ENCODE data around the gene MGAT4C.
"Not testable (repeated sequence)": the region's sequence is repeated elsewhere in the genome, so short reads cannot be mapped to it uniquely, and the experiment has no call there.

MGAT4C gene

DNA sequence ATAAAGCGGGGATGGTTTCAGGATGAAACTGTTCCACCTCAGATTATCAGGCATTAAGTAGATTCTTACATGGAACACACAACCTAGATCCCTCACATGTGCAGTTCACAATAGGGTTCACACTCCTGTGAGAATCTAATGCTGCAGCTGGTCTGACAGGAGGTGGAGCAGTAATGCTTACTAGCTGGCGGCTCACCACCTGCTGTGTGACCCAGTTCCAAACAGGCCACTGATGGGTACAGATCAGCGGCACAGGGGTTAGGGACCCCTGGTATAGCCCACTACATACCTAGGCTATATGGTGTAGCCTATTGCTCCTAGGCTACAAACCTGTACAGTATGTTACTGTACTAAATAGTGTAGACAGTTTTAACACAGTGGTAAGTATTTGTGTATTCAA, 129.3 kb downstream of the MGAT4C start:
- H3K27me3 Mint-ChIP-seq; H3K27ac Mint-ChIP-seq; H3K9me3 Mint-ChIP-seq; H3K4me1 Mint-ChIP-seq (ENCODE audit: low read depth); H3K4me3 Mint-ChIP-seq; H3K36me3 Mint-ChIP-seq (ENCODE audit: low read depth): not testable (repeated sequence)

DNA sequence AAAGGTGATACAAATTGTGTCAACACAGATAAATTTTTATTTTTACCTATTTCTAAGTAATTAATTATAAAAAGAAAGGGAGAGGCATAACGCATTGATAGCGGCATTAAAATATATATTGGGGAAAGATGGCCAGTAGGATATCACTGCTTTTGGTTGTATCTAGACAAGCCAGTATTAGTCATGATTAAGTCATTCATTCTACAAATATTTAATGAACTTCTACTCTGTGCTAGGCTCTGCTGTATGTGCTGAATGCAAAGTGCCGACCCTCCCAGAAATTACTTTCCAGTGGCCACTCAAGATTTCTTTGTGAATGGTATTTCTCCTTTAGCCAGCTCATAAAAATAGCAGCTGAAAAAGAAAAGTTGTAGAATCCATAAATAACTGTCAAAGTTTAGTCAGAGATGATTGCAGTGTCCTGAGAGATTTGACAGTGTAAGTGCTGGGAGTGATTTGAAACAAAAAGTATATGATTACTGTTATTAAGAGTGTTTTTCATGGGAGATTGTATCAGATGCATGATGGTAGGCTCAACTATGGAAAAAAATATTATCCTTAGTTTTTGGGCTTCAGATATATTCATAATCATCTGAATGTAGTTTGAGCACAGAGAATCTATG, 133.2 kb downstream of the MGAT4C start:
- Mint-ChIP-seq H3K4me3 (no peak overlapping the region), H3K9me3 (no peaks in the 10 kb centered on the region)

DNA sequence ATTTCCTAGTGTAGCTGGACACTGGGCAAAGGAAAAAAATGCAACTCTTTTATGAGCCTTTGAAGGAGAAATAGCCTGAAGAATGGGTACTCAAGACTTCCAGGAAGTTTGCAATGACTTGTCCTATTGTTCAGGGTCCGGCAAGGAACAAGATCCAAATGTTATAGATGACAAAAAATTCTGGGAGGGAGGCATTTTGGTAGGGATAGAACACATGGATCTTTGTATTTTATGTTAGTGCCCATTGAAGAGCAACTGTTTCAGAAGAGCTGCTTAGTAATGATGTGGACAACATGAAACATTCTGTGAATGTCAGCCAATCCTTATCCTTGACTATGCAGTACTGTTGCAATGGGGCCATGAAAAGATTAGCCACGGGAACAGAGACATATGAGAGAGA, 138.0 kb downstream of the MGAT4C start:
- no peaks in the 10 kb centered on the region for H3K36me3 Mint-ChIP-seq (ENCODE audit: low read depth)
- H3K4me1 Mint-ChIP-seq (ENCODE audit: low read depth): no peaks in the 10 kb centered on the region
- H3K27me3 Mint-ChIP-seq: no peaks in the 10 kb centered on the region
- no peak overlapping the region for H3K27ac Mint-ChIP-seq
- peaks cover 8% of the 10 kb centered on the region for H3K9me3 Mint-ChIP-seq
- no peak overlapping the region for H3K4me3 Mint-ChIP-seq

More for the DNA sequence above, 133.2 kb downstream of the MGAT4C start:
- H3K27me3 Mint-ChIP-seq: no peaks in the 10 kb centered on the region
- no peaks in the 10 kb centered on the region for H3K4me1 Mint-ChIP-seq (ENCODE audit: low read depth)
- no peaks in the 10 kb centered on the region for H3K36me3 Mint-ChIP-seq (ENCODE audit: low read depth)
- H3K27ac Mint-ChIP-seq: no peak overlapping the region

DNA sequence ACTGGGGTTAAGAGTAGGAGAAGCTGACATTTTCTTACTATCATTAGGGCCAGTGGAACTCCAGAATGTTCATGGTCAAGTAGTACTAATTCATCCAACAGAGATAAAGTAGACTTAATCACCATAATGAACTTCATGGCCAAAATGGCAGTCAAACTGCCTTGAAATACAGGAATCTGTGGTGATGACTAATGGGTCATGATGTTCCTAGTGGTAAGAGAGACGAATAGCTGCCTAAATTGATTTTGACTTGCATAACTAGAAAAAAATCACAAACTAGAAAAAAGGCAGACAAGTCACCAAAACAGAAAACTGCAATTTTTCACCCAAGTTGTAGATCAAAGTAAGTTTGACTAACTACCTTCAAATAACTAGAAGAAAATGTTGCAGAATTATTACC, 138.5 kb downstream of the MGAT4C start:
- Mint-ChIP-seq H3K9me3 (peaks cover 9% of the 10 kb centered on the region), H3K27ac (no peak overlapping the region), H3K4me1 (ENCODE audit: low read depth) (no peaks in the 10 kb centered on the region), H3K27me3 (no peaks in the 10 kb centered on the region), H3K36me3 (ENCODE audit: low read depth) (no peaks in the 10 kb centered on the region), H3K4me3 (no peak overlapping the region)

DNA sequence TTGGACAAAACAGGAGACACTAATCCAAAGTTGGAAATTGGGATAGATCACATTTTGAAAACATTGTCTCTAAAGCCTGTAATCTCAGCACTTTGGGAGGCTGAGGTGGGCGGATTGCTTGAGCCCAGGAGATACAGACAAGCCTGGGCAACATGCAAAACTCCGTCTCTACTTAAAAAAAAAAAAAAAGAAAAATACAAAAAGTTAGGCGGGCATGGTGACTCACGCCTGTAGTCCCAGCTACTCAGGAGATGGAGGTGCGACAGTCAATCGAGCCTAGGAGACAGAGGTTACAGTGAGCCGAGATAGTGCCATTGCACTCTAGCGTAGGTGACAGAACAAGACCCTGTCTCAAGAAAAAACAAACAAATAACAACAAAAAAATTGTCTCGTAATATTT, 152.1 kb downstream of the MGAT4C start:
- Mint-ChIP-seq H3K9me3 (no peaks in the 10 kb centered on the region), H3K27me3 (no peaks in the 10 kb centered on the region), H3K4me3 (no peak overlapping the region), H3K27ac (no peak overlapping the region), H3K36me3 (ENCODE audit: low read depth) (no peaks in the 10 kb centered on the region), H3K4me1 (ENCODE audit: low read depth) (no peaks in the 10 kb centered on the region)

DNA sequence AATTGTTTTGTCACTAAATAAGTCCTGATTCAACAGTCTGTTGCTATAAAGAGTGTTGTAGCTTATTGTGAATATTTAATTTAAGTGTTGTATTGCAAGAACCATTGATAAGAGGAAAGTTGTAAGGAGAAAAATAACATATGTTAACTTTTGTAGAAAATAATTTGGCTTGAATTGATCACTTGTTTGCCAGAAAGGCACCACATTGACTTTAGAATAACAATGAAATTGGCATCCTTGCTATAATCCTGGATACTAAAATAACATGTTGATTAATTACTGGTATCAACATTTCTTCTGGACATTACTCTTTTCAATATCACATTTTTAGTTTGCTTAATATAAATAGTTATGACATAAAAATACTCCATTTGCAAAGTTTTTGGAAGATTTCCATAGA, 159.0 kb downstream of the MGAT4C start:
- Mint-ChIP-seq H3K27me3 (no peaks in the 10 kb centered on the region), H3K36me3 (ENCODE audit: low read depth) (no peaks in the 10 kb centered on the region), H3K4me1 (ENCODE audit: low read depth) (no peaks in the 10 kb centered on the region), H3K9me3 (peaks cover 4% of the 10 kb centered on the region), H3K4me3 (no peak overlapping the region), H3K27ac (no peak overlapping the region)

DNA sequence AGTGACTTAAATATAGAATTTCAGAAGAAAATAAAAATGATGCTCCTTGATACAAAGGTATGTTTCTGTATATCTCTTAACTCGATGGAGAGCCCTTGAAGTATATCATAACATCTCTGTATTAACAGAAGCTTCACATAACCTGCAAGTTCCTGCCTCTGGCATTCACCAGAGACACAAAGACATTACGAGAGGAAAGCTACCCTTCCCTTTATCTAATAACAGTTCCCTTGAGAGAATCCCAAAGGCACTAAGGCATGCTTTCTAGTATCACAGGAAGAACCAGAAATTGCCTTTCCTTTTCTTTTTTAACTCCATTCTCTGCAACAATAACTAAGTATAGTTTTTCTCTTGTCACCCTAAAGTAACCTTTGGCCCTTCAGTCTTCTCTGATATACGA, 164.5 kb downstream of the MGAT4C start:
- no peaks in the 10 kb centered on the region for H3K36me3 Mint-ChIP-seq (ENCODE audit: low read depth)
- H3K9me3 Mint-ChIP-seq: peaks cover 7% of the 10 kb centered on the region
- no peaks in the 10 kb centered on the region for H3K27me3 Mint-ChIP-seq
- H3K4me3 Mint-ChIP-seq: no peak overlapping the region
- no peak overlapping the region for H3K27ac Mint-ChIP-seq
- H3K4me1 Mint-ChIP-seq (ENCODE audit: low read depth): no peaks in the 10 kb centered on the region

DNA sequence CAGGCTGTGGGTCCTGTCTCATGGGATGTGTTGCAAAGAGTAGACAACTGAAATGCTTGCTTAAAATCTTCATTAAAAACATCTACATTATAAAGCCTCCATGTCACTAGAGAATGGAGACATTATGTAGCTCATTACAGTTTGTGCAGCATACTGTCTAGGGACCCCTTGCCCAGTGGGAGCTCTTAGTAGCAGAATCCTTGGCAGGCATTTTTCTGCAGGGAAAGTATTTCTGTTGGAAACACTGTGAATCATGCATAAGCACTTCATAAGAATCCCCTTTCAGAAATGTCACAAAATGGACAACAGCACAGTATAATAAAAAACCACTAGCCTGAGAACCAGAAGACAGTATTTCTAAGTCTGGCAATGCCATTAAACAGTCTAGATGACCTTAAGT, 174.3 kb downstream of the MGAT4C start:
- Mint-ChIP-seq H3K27ac (no peak overlapping the region), H3K9me3 (peaks cover 6% of the 10 kb centered on the region), H3K36me3 (ENCODE audit: low read depth) (no peaks in the 10 kb centered on the region), H3K4me3 (no peak overlapping the region), H3K4me1 (ENCODE audit: low read depth) (no peaks in the 10 kb centered on the region), H3K27me3 (no peaks in the 10 kb centered on the region)

DNA sequence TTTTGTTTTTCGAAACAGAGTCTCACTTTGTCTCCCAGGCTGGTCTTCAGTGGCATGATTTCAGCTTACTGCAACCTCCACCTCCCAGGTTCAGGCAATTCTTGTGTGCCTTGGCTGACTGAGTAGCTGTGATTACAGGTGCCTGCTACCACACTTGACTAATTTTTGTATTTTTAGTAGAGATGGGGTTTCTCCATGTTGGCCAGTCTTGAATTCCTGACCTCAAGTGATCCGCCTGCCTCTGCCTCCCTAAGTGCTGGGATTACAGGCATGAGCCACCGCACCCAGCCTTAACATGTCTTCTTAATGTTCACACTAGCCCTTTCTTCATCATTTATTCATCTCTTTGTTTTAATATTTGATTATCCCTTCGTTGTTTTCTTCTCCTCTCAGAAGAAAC, 197.1 kb downstream of the MGAT4C start:
- not testable (repeated sequence) for H3K27me3 Mint-ChIP-seq; H3K4me1 Mint-ChIP-seq (ENCODE audit: low read depth); H3K36me3 Mint-ChIP-seq (ENCODE audit: low read depth); H3K4me3 Mint-ChIP-seq; H3K27ac Mint-ChIP-seq
- peaks cover 11% of the 10 kb centered on the region for H3K9me3 Mint-ChIP-seq

DNA sequence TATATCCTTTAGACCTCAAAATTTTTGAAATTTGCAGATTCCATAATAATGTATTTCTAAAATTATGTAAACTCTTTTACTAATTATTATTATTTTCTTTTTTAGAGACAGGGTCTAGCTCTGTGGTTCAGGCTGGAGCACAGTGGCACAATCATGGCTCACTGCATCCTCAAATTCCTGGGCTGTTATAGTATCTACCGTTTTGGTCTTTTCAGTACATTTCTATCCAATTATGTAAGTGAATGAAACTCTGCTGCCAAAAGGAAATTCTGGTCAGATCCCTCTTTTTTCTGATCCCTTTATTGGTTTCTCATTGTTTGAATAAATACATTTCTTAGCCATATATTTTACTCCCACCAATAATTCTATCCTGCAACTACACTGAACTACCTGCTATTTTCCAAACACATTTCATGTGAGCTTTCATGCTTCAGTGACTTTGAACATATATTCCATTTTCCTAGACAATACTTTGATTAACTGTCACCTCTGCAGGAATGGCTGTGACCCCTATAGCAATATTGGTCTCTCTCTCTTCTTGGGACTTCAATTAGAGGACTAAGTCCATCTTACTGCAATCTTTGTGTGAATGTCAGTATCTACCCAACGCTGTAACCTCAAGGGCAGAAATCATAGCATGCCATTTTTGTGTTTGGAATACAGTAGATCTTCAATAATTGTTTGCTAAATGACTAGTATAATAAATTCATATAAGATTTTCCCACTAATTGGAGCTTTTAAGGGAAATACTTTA, 198.9 kb downstream of the MGAT4C start:
- Mint-ChIP-seq H3K4me1 (ENCODE audit: low read depth) (no peaks in the 10 kb centered on the region), H3K9me3 (peaks cover 6% of the 10 kb centered on the region), H3K36me3 (ENCODE audit: low read depth) (no peaks in the 10 kb centered on the region), H3K4me3 (no peak overlapping the region), H3K27ac (no peak overlapping the region), H3K27me3 (no peaks in the 10 kb centered on the region)

DNA sequence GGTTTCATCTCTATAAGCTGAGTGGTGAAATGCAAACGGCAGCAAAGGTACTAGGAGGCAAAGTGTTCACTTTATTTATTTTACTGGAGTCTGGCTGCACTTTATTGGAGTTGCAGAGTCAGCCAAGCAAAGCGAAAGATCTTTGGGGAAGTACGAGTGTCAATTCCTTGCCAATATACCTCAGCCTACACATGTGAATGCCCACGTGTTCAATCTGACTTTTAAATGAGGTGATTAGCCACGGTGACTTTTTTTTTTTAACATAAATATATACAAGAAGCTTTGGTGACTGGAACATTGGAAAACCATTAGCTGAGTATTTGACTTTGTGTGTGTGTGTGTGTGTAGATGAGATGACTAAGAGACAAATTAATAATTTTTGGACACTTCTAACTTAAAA, 203.3 kb downstream of the MGAT4C start:
- Mint-ChIP-seq H3K27me3 (no peaks in the 10 kb centered on the region), H3K27ac (no peak overlapping the region), H3K9me3 (peaks cover 4% of the 10 kb centered on the region), H3K36me3 (ENCODE audit: low read depth) (no peaks in the 10 kb centered on the region), H3K4me3 (no peak overlapping the region), H3K4me1 (ENCODE audit: low read depth) (no peaks in the 10 kb centered on the region)

DNA sequence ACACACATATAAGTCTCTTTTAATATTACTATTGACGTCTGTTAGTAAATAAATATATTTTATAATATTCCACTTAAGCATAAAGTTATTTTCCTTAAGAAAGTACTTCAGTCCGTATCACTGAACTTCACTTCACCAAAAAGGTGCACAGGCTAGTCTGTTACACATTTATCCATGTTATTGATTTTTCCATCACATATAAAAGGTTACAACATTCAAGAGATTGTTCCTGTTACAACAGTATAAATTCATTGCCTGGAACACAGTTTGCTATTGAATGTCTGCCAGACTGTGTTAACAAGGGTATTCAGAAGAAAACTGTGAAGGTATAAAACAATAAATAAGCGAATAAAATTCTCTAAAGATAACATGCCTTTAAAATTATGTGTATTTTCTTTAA, 206.2 kb downstream of the MGAT4C start:
- no peaks in the 10 kb centered on the region for H3K27me3 Mint-ChIP-seq
- H3K36me3 Mint-ChIP-seq (ENCODE audit: low read depth): no peaks in the 10 kb centered on the region
- H3K9me3 Mint-ChIP-seq: peaks cover 4% of the 10 kb centered on the region
- no peak overlapping the region for H3K27ac Mint-ChIP-seq
- H3K4me1 Mint-ChIP-seq (ENCODE audit: low read depth): no peaks in the 10 kb centered on the region
- H3K4me3 Mint-ChIP-seq: no peak overlapping the region

DNA sequence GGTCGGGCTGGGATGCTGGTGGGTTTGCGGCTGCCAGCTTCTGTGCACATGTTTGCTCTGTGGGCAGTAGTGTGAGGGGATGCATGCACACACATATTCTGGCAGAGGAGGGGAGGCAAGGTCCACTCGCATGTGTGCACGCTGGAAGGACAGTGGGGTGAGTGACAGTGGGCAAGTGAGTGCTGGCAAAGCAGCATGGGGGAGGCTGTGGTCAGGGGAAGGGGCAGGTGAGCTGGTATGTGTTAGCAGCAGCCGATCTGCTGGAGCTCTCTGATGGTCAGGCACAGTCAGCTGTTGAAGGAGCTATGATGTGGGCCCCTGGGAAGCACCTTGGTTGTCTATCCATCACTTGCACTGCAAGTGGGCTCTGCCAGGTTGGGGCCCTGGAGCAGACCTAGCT, 211.8 kb downstream of the MGAT4C start:
- Mint-ChIP-seq H3K4me3 (no peak overlapping the region), H3K9me3 (peaks cover 23% of the 10 kb centered on the region), H3K27ac (no peak overlapping the region), H3K4me1 (ENCODE audit: low read depth) (no peaks in the 10 kb centered on the region), H3K36me3 (ENCODE audit: low read depth) (no peaks in the 10 kb centered on the region), H3K27me3 (no peaks in the 10 kb centered on the region)

DNA sequence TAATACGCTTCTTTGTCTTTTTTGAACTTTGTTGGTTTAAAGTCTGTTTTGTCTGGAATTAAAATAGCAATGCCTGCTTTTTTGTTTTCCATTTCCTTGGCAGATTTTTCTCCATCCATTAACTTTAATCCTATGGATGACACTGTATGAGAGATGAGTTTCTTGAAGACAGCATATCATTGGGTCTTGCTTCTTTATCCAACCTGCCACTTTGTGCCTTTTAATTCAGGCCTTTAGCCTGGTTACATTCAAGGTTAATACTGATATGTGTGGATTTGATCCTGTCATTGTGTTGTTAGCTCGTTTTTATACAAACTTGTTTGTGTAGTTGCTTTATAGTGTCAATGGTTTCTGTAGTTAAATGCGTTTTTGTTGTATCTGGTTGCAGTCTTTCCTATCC, 214.1 kb downstream of the MGAT4C start:
- peaks cover 37% of the 10 kb centered on the region for H3K9me3 Mint-ChIP-seq
- H3K4me3 Mint-ChIP-seq: no peak overlapping the region
- no peaks in the 10 kb centered on the region for H3K4me1 Mint-ChIP-seq (ENCODE audit: low read depth)
- no peak overlapping the region for H3K27ac Mint-ChIP-seq
- no peaks in the 10 kb centered on the region for H3K27me3 Mint-ChIP-seq
- no peaks in the 10 kb centered on the region for H3K36me3 Mint-ChIP-seq (ENCODE audit: low read depth)

DNA sequence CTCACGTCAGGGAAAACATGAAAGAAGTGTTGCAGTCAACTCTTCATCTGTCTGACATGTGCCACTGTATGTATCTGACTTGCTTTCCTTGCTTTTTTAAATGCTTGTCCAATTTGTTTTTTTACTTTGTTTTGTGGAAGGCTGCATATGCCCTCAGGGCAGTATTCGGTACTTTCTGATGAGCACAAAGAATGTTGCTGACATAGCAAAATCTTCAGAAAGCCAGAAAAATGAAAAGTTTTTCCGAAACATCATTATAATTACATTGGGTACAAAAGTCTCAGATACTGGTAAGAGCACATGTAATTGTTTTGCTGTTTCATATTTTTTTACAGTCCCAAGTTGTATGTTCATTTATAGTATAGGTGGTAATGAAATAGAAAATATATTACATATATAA, 237.8 kb downstream of the MGAT4C start:
- Mint-ChIP-seq H3K27me3 (no peaks in the 10 kb centered on the region), H3K4me1 (ENCODE audit: low read depth) (no peaks in the 10 kb centered on the region), H3K4me3 (no peak overlapping the region), H3K9me3 (no peaks in the 10 kb centered on the region), H3K36me3 (ENCODE audit: low read depth) (no peaks in the 10 kb centered on the region), H3K27ac (no peak overlapping the region)

DNA sequence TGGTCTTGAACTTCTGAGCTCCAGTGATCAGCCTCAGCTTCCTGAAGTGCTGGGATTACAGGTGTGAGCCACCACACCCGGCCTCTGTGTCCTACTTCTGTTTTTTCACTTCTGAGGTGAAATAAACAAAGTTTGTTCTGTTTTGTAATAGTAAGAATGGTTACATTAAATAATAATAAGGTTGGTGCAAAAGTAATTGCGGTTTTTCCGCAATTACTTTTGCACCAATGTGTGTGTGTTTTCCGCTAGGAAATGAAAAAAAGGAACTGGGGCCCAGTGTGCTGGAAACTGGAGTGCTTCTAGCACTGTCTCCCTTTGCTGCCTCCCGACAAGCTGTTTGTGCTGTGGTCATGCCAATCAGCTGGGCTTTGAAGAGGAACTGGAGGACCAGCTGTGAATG, 241.2 kb downstream of the MGAT4C start:
- Mint-ChIP-seq H3K27ac (no peak overlapping the region), H3K36me3 (ENCODE audit: low read depth) (no peaks in the 10 kb centered on the region), H3K27me3 (no peaks in the 10 kb centered on the region), H3K4me1 (ENCODE audit: low read depth) (no peaks in the 10 kb centered on the region), H3K9me3 (no peaks in the 10 kb centered on the region), H3K4me3 (no peak overlapping the region)

All from stimulated activated naive CD8-positive, alpha-beta T cell treated with anti-CD3 and anti-CD28 coated beads, Interleukin-15, Interleukin-2, amounts not matched to agents 100 ng/mL and 50 ng/mL, for 24 hours (primary cell).